ENCODE measurements around the gene GFER. TPM values are rescaled to one million over a fixed set of nuclear protein-coding genes. Genes with fewer than 3 reads are reported as not detected.
"Not testable (repeated sequence)": the region's sequence is repeated elsewhere in the genome, so short reads cannot be mapped to it uniquely, and the experiment has no call there.

GFER gene
- total RNA-seq, 1 donor from 2014 or later, result 34.3 TPM

DNA sequence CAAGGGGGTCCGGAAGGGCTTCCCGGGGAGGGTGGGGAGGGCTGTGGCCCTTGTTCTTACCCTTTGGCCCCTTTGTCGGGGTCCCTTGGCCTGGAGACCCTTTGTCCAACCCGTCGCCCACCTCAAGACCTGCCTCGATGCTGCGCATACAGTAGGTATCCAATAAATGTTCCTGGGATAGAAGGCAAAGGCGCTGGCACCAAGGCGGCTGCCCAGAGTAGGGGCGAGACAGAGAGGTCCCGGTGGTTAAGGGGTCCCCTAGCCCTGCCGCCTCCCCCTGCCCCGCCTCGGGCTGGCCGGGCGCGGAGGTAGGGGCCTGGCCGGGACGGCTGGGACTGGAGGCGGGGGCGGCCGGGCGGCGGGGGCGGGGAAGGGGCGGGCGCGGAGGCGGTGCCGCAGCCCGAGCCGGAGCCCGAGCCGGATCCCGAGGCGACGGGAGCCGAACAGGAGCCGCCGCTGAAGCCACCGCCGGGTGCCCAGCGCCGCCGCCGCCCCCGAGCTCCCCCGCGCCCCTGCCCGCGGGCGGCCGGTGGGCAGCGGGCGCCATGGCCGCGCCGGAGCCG is 42.5 kb downstream of the GFER start, which contains the start of gene NHERF2:
Gene NHERF2 (plus strand): TSS at position 442 of the 563 bp plus-strand sequence. CDS start 104 bp downstream, at position 546.
- no peak for DNase-seq (ENCODE audit: low spot score)

DNA sequence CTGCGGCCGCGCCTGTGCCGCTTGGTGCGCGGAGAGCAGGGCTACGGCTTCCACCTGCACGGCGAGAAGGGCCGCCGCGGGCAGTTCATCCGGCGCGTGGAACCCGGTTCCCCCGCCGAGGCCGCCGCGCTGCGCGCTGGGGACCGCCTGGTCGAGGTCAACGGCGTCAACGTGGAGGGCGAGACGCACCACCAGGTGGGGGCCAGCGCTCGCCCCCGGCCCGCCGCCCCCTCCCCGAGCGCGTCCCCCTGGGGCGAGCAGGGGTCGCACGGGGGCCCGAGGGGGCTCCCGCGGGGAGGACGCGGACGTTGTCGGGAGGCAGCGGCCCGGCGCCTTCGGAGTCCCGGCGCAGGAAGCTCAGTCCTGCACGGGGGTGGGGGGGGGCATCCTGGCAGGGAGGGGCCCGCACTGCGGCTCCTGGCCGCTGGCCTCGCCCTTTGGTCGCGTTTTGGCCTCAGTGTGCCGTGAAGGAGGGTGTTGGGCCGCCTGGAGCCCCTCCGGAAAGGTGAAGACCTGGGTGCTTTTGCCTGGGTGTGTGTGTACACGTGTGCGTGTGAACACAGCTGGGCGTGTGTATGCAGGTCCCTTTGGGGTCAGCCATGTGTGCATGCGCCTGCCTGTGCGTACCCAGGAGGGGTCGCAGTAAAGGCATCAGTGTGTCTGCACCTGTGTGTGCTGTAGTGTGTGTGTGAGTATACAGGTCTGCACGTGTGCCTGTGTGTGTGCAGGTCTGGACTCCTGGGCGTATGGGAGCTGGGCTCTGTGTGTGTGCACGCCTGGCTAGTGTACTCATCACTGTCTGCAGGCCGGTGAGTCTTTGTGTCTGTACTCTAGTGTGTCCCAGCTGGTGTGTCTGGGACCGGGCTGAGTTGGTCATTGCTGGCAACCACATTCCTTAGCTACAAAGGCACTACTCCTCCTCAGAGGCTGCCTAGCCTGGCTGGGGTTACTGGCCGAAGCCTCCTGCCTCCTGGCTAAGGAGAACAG is 43.3 kb downstream of the GFER start:
- DNase-seq (ENCODE audit: low spot score), result no peak

- no peak for DNase-seq (ENCODE audit: low spot score)
Measured at GRCh38 chr16:2028146-2028545, 44.2 kb downstream of the GFER start.

DNA sequence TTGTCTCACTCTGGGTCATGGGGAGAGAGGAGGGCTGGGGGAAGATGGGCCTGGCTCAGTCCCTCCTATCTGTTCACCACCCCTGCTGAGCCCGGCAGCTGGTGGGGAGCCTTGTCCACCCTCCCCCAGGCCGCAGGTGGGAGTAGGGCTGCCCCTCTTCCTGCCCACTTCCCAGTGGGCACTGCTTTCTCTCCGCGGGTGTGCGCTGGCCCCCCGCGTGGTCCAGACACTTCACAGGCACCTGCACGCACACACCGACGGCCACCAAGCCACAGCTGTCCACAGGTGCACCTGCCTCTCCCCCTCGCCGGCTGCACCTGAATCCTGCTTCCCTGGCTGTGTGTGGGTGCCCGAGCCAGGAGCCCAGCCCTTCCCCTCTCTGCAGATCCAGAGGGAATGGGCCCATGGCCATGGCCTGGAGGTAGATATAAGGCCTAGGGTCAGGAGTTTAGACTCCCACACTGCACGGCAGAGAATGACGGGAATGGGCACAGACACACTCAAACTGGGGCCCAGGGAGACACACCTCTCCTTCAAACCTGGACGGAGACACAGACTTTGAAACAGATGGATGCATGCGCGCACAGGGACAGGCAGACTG is 44.7 kb downstream of the GFER start:
- no peak for DNase-seq (ENCODE audit: low spot score)

DNA sequence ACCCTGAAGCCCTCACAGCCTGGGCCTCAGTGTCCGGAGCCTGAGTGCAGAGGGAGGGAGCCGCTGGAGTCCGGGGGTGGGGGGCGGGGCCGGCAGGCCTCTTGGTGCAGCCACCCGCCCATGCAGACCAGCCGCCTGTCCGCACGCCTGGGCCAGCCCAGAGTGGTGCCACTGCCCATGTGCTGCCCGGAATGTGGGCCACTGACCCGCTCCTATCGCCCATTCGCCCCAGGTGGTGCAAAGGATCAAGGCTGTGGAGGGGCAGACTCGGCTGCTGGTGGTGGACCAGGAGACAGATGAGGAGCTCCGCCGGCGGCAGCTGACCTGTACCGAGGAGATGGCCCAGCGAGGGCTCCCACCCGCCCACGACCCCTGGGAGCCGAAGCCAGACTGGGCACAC is 45.4 kb downstream of the GFER start:
- DNase-seq (ENCODE audit: low spot score), result no peak

- DNase-seq (ENCODE audit: low spot score), result no peak
Measured at GRCh38 chr16:2030036-2030435, 46.0 kb downstream of the GFER start.

DNA sequence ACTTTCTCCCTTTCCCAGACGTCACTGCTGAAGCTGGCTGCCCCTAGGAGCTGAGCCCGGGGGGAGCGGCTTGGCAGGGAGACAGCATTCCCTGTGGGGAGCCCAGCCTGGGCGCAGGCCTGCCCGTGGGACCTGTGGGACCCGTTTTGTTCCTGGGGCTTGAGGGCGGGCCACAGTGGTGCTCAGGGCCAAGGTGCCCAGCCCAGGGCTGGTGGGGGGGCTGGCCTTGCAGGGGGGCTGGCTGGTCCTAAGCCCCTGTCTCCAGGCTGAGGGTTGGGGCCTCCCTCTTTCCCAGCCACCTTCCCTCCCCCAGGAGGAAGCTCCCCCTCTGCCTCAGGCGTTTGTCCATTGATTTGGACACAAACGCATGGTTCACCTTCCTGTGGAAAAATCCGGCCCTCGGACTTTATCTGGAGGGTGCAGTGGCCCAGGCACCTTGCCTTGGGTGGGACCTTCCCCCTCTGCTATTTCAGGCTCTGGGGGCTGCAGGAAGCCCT is 47.1 kb downstream of the GFER start:
- DNase-seq (ENCODE audit: low spot score), result no peak

- DNase-seq (ENCODE audit: low spot score), result no peak
Measured at GRCh38 chr16:2032285-2033056, 48.5 kb downstream of the GFER start.

DNA sequence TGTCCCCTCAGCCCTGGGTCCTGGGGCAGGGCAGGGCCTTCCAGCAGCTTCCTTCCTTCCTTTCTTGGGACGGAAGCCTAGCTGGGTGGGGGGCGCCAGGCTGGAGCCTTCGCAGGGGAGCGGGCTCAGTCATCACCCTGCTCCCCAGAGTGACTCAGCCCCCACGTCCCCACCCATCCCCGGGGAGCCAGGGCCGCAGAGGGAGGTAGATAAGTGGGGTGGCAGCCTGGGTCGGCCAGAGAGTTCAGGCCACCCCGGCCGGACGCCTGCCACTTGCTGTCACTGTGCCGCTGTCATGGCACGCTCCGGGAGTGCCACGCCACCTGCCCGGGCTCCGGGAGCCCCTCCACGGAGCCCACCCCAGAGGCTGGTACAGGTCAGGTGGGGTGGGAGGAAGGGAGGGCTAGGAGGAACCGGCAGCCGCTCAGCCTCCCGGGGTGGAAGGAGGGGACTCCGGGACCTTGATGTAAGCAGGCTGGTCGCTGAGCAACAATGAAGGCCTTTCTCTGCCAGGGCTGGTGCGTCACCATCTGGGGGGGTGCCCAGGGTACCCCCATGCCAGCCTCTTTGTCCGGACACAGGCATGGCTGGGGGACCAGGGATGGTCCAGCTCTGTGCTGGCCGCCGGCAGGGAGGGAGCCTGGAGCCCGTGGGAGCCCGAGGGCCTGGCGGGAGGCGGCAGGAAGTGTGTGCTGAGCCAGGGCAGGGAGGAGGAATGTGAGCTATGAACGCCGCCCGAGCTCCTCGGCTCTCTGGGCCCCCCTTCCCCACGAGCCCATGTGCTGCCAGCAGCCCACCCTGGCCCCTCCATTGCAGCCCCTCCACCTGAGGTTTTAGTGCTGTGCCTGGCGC is 49.3 kb downstream of the GFER start:
- DNase-seq (ENCODE audit: low spot score), result no peak

DNA sequence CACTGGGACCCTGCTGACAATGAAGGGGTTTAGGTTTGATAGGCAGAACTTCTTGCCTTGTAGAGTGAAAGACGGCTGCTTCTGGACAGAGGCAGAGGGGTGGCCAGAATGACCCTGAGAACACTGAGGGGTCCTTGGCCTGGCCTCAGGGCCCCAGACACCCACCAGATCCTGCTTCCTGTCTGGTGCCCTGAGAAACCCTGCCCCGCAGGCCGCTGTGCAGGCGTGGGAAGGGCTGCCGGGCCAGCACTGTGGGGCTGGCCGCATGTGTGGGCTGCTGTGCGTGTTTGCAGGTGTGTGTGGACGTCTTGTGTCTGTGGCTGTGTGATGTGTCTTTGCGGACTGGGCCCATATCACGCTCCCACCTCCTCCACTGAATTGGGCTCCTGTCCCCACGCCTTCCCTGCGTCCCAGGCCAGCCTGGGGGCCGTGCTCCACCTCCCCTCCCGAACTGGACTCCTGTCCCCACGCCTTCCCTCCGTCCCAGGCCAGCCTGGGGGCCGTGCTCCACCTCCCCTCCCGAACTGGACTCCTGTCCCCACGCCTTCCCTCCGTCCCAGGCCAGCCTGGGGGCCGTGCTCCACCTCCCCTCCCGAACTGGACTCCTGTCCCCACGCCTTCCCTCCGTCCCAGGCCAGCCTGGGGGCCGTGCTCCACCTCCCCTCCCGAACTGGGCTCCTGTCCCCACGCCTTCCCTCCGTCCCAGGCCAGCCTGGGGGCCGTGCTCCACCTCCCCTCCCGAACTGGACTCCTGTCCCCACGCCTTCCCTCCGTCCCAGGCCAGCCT is 50.1 kb downstream of the GFER start:
- not testable (repeated sequence) for DNase-seq (ENCODE audit: low spot score)

DNA sequence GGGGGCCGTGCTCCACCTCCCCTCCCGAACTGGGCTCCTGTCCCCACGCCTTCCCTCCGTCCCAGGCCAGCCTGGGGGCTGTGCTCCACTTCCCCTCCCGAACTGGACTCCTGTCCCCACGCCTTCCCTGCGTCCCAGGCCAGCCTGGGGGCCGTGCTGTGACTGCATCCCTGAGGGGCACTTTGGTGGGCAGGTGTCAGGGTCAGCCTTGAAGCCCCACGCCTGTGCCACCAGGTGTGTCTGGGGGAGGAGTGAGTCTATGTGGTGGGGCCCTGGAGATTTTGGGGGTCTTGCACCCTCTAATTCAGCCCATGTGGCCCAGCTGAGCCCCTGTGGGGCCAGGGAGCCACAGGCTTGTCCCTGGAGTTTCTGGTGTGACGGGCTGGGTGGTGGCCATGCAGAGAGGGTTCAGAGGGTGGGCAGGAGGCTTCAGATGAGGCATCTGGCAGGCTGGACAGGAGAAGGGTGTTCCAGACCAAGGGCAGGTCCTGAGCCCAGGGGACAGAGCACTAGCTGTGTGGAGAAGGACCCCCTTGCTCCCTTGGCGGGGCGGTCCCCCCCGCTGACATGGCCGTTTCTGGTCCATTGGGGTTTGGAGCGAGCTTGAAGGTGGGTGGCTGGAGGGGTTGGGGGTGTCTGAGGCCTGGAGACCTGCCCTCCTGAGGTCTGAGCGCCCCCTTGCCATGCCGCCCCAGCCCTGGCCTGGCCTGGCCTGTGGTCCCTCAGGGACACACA is 50.9 kb downstream of the GFER start:
- DNase-seq (ENCODE audit: low spot score), result no peak

DNA sequence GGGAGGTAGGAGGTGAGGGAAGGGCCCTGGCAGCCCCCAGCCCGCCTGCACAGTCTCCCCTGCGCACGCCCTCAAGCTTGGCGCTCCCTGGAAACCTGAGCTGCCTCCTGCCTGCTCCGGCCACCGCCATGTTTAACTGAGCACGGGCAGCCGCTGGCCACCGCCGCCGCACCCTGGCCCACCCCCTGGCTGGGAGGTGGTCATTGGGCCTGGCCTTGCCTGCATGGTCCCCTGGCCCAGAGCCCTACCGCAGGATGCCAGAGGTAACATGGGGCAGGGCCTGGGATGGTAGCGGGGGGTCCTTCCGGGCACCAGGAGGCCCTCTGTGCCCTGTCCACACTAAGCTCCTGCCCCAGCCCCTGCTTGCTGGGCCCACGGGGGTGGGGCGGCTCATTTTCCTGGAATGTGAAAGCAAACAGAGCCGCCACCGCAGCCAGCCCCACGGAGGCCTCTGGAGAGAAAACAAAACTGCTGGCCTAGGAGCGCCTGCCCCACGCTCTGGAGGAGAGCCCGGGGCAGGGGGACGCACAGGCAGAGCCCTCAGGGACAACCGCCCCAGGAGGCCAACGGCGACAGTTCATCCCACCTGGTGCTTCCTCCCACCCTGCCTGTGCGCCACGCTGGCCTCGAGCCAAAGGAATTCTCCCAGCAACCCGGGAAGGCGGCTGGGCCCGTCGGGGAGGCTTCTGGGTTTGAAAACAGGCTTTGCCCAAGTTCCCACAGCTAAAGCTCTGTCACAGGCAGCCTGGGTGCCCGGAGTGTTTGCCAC is 51.6 kb downstream of the GFER start:
- no peak for DNase-seq (ENCODE audit: low spot score)

DNA sequence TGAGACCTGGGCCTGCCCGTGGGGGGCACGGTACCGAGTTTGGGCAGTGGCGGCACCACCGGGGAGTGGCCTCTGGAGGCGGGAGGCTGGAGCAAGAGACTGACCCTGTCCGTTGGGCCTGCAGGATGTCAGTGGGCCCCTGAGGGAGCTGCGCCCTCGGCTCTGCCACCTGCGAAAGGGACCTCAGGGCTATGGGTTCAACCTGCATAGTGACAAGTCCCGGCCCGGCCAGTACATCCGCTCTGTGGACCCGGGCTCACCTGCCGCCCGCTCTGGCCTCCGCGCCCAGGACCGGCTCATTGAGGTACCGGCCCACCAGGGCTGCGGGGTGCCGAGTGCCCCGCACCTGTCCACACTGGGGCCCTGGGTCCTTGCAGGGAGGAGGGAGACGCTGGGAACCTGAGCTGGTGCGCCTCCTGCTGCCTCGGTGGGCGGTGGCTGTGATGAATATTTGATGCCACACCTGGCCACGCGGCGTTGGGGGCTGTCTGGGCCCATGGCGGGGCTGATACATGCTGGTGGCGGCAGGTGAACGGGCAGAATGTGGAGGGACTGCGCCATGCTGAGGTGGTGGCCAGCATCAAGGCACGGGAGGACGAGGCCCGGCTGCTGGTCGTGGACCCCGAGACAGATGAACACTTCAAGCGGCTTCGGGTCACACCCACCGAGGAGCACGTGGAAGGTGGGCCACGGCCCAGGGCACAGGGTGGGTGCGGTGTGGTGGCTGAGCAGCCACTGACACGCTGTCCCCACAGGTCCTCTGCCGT is 52.4 kb downstream of the GFER start:
- no peak for DNase-seq (ENCODE audit: low spot score)

- no peak for DNase-seq (ENCODE audit: low spot score)
Measured at GRCh38 chr16:2037115-2037514, 53.1 kb downstream of the GFER start.
